Measurements from ENCODE around the gene MYBPC2. TPM values are rescaled to one million over a fixed set of nuclear protein-coding genes. Genes with fewer than 3 reads are reported as not detected.
"Not testable (repeated sequence)": the region's sequence is repeated elsewhere in the genome, so short reads cannot be mapped to it uniquely, and the experiment has no call there.

The MYBPC2 gene
- total RNA-seq, 1 donor from 2014 or later, result 0.12 TPM

DNA sequence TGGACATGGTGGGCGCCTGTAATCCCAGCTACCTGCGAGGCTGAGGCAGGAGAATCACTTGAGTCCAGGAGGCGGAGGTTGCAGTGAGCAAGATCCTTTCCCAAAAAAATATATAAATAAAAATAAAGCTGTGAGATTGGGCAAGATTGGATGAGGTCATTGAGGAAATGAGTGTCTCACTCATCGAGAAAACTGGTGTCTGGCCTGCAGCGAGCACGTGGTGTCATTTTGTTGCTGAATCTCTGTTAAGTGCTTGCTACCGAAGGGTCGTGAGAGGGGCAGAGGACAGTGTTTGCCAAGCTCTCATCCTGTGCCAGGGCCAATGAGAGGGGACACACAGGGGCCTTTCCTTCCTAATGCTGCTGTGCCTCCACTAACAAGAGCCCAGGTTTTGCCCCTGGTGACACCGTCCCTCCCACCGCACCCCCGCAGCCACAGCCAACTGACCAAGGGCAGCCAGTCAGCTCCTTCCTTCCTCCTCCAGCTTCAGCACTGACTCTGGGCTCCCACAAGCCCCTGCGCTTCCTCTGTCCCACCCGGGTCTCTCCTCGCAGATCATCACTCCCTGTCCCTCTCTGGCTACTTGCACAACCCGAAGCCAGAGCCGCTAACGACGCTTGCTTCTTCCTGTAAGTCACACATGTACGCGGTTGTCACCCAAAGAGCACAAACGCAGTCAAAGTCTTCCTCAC lies 45.4 kb upstream of the MYBPC2 start:
- peak; percentile 85 for DNase-seq
- Histone ChIP-seq H3K27ac (peak overlapping the region; percentile 36), H3K27me3 (no peaks in the 10 kb centered on the region), H3K4me3 (peak overlapping the region; percentile 1), H3K4me1 (peaks cover 13% of the 10 kb centered on the region), H3K36me3 (peaks cover 7% of the 10 kb centered on the region), H3K9me3 (no peaks in the 10 kb centered on the region)
- TF ChIP-seq, protein P1, sequence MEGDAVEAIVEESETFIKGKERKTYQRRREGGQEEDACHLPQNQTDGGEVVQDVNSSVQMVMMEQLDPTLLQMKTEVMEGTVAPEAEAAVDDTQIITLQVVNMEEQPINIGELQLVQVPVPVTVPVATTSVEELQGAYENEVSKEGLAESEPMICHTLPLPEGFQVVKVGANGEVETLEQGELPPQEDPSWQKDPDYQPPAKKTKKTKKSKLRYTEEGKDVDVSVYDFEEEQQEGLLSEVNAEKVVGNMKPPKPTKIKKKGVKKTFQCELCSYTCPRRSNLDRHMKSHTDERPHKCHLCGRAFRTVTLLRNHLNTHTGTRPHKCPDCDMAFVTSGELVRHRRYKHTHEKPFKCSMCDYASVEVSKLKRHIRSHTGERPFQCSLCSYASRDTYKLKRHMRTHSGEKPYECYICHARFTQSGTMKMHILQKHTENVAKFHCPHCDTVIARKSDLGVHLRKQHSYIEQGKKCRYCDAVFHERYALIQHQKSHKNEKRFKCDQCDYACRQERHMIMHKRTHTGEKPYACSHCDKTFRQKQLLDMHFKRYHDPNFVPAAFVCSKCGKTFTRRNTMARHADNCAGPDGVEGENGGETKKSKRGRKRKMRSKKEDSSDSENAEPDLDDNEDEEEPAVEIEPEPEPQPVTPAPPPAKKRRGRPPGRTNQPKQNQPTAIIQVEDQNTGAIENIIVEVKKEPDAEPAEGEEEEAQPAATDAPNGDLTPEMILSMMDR (IDR thresholded peaks at IDR 0.05), result no peak
- intact Hi-C loops (cut with DNase I), result no loop called here
- ATAC-seq, result peak; percentile 46

DNA sequence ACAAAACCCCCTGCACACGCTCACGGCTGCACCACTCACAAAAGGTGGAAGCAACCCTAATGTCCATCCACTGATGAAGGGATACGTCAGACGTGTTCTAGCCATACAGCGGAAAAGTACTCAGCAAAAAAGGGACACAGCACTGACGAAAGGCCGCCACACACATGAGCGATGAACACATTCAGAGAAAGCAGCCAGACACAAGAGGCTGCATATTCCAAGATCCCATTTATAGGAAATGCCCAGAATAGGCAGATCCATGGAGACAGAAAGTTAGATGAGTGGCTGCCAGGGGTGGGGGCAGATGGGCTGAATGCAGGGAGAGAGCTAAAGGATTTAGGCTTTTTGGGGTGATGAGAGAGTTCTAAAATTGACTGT lies 44.8 kb upstream of the MYBPC2 start:
- Histone ChIP-seq H3K27me3 (no peaks in the 10 kb centered on the region), H3K4me1 (peaks cover 13% of the 10 kb centered on the region), H3K9me3 (no peaks in the 10 kb centered on the region), H3K36me3 (peaks cover 2% of the 10 kb centered on the region), H3K27ac (peak overlapping the region; percentile 36), H3K4me3 (peak overlapping the region; percentile 1)
- TF ChIP-seq, protein P1 (IDR thresholded peaks at IDR 0.05), result no peak
- intact Hi-C loops (cut with DNase I), result no loop called here
- DNase-seq (no peak), ATAC-seq (no peak)

DNA sequence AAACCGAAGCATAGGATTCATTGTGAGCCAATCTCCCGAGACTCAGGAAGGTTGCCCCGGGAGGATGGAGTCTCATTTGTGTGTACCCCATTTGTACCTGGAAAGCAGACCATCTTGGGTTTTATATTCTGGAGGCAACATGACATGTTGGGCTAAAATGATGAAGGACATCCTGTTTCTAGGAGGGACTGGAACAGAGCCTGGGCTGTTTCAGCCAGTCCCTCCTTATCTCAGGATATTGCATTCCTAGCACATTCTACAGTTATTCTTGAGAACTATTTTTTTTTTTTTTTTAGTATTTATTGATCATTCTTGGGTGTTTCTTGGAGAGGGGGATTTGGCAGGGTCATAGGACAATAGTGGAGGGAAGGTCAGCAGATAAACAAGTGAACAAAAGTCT lies 42.4 kb upstream of the MYBPC2 start:
- H3K27me3 ChIP-seq; DNase-seq; intact Hi-C loops (cut with DNase I); H3K36me3 ChIP-seq; H3K4me3 ChIP-seq; H3K9me3 ChIP-seq; ATAC-seq; H3K4me1 ChIP-seq: not testable (repeated sequence)
- peak overlapping the region; percentile 60 for H3K27ac ChIP-seq

DNA sequence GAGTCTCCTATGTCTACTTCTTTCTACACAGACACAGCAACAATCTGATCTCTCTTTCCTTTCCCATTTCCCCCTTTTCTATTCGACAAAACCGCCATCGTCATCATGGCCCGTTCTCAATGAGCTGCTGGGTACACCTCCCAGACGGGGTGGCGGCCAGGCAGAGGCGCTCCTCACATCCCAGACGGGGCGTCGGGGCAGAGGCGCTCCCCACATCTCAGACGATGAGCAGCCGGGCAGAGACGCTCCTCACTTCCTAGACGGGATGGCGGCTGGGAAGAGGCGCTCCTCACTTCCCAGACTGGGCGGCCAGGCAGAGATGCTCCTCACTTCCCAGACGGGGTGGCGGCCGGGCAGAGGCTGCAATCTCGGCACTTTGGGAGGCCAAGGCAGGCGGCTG lies 41.7 kb upstream of the MYBPC2 start:
- H3K27me3 ChIP-seq; ATAC-seq; intact Hi-C loops (cut with DNase I); H3K9me3 ChIP-seq; H3K4me3 ChIP-seq; H3K36me3 ChIP-seq; H3K27ac ChIP-seq; DNase-seq; H3K4me1 ChIP-seq: not testable (repeated sequence)

DNA sequence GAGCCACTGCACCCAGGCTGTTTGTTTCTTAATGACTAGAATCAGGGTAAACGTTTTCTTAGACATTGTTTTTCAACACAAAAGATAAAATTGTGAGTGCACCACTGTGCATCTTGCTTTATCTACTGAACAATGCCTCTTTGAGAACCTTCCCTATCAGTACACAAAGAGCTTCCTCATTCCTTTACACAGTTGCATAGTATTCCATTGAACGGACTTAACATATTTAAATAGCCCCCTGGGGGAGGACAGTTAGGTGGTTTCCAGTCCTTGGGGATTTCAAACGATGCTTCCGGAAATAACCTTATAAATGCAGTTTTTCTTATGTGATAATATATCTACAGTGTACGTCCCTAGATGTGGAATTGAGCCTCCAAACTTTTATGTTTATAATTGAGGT lies 39.9 kb upstream of the MYBPC2 start:
- Histone ChIP-seq H3K27ac (no peak overlapping the region), H3K27me3 (no peaks in the 10 kb centered on the region), H3K9me3 (no peaks in the 10 kb centered on the region), H3K4me3 (no peak overlapping the region), H3K36me3 (no peaks in the 10 kb centered on the region), H3K4me1 (no peaks in the 10 kb centered on the region)
- intact Hi-C loops (cut with DNase I), result no loop called here
- TF ChIP-seq, protein P1 (IDR thresholded peaks at IDR 0.05), result no peak
- DNase-seq (no peak), ATAC-seq (no peak)

DNA sequence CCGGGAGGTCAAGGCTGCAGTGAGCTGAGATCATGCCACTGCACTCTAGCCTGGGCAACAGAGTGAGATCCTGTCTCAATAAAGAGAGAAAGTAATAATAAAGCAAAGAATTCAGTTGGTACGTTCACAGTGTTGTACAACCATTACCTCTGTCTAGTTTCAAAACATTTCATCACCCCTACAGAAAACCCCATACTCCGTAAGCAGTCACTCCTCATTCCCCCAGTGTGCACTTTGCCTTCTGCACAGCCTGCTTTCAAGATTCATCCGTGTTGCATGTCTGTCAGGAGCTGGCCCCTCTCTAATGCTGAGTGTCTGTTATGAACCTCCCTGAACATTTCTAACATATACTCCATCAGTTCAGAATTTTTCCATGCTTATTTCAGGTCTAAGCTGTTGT lies 39.1 kb upstream of the MYBPC2 start:
- no peak overlapping the region for H3K27ac ChIP-seq
- no peak for ATAC-seq
- H3K27me3 ChIP-seq, result no peaks in the 10 kb centered on the region
- no peaks in the 10 kb centered on the region for H3K36me3 ChIP-seq
- no peak for DNase-seq
- intact Hi-C loops (cut with DNase I), result no loop called here
- TF ChIP-seq, protein P1 (IDR thresholded peaks at IDR 0.05), result no peak
- H3K9me3 ChIP-seq, result no peaks in the 10 kb centered on the region
- H3K4me3 ChIP-seq, result no peak overlapping the region
- H3K4me1 ChIP-seq, result no peaks in the 10 kb centered on the region

DNA sequence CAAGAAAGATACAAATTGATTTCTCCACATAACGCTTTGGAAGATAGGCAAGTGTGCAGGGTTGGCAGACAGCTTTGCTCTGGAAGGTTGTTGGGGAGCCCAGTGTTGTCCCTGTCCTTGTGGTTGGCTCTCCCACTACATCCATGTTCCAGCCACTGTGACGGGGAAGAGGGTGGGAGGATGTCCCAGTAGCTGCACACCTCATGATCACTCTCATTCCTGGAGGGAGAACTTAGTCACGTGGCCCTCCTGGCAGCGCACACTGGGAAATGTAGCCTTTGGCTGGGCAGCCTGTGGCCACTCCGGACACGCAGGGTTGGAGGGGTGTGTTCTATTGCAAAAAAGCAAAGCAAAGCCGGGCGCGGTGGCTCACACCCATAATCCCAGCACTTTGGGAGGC lies 38.7 kb upstream of the MYBPC2 start:
- H3K27me3 ChIP-seq, result no peaks in the 10 kb centered on the region
- H3K36me3 ChIP-seq, result no peaks in the 10 kb centered on the region
- no peaks in the 10 kb centered on the region for H3K4me1 ChIP-seq
- H3K9me3 ChIP-seq, result no peaks in the 10 kb centered on the region
- TF ChIP-seq, protein P1 (IDR thresholded peaks at IDR 0.05), result no peak
- DNase-seq (no peak), ATAC-seq (no peak)
- intact Hi-C loops (cut with DNase I), result no loop called here
- H3K4me3 ChIP-seq, result no peak overlapping the region
- no peak overlapping the region for H3K27ac ChIP-seq

Data from upper lobe of right lung (tissue), 1 donor.